Measurements from ENCODE around the gene NR6A1.

Gene NR6A1

DNA sequence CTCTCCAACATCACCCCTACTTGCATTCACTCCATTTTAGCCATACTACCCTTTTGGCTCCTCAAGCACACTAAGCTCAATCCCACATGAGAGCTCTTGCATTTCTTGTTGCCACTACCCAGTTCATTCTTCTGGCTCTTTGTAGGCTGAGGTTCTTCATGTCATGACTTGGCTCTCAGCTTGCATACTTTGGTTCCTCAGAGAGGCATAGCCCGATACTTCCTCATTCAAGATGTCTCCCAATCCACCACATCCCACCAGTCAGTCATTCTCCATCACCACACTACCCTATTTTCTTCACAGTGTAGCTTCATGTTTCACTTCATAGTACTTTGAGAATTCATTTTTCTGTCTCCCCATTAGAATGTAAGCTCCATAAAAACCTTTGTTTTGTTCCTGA is 116.7 kb downstream of the NR6A1 start:
- Histone ChIP-seq H2BK5ac (ENCODE audit: low read length) (no peak overlapping the region), H2AFZ (ENCODE audit: low read length) (no peak overlapping the region), H3K36me3 (replicated peaks in 1 of 2; ENCODE audit: control insufficient read depth in 2 of 2, insufficient read depth in 2 of 2, low read length in 2 of 2) (no peaks in the 10 kb centered on the region), H4K8ac (ENCODE audit: low read depth, low read length) (no peak overlapping the region), H3K14ac (ENCODE audit: low read length) (no peak overlapping the region), H3K4me1 (ENCODE audit: control insufficient read depth in 2 of 2, insufficient read depth in 1 of 2, low read depth in 1 of 2, low read length in 2 of 2) (peaks cover 7 to 8% of the 10 kb centered on the region in 2 donors), H2BK12ac (ENCODE audit: low read length) (no peak overlapping the region), H3K27ac (replicated peaks; ENCODE audit: low read length) (no peak overlapping the region), H2BK120ac (ENCODE audit: low read depth, low read length) (no peak overlapping the region), H3K23ac (ENCODE audit: low read depth, low read length, poor library complexity) (no peak overlapping the region), H3K18ac (ENCODE audit: low read length) (no peak overlapping the region), H3K4me3 (ENCODE audit: low read length in 2 of 2) (no peak overlapping the region), H3K4me2 (ENCODE audit: insufficient read depth, low read length, poor library complexity, severe bottlenecking) (no peak overlapping the region), H4K91ac (ENCODE audit: low read depth, low read length, poor library complexity) (no peak overlapping the region), H2BK15ac (ENCODE audit: low read length) (no peak overlapping the region), H3K9ac (ENCODE audit: low read depth, low read length, poor library complexity) (no peak overlapping the region), H2AK5ac (ENCODE audit: low read depth, low read length) (no peak overlapping the region), H3K79me1 (ENCODE audit: low read depth, low read length) (no peaks in the 10 kb centered on the region), H3K9me3 (replicated peaks in 1 of 2; ENCODE audit: control insufficient read depth in 2 of 2, insufficient read depth in 1 of 2, low read depth in 1 of 2, low read length in 2 of 2) (no peaks in the 10 kb centered on the region), H3K27me3 (ENCODE audit: control insufficient read depth in 3 of 3, insufficient read depth in 3 of 3, low read depth in 1 of 3, low read length in 3 of 3) (no peaks in the 10 kb centered on the region), H3K4ac (ENCODE audit: low read length) (no peak overlapping the region)
- WGBS, 2 donors (ENCODE audit: extremely low coverage in 2 of 2, insufficient read length in 2 of 2, insufficient replicate concordance in 1 of 2): no CpG with 5 or more reads among the region's 1 CpG
- DNase-seq (ENCODE audit: low spot score): no peak

- no peak overlapping the region for H3K14ac ChIP-seq (ENCODE audit: low read length)
- no peaks in the 10 kb centered on the region for H3K36me3 ChIP-seq (replicated peaks in 1 of 2; ENCODE audit: control insufficient read depth in 2 of 2, insufficient read depth in 2 of 2, low read length in 2 of 2)
- H3K79me1 ChIP-seq (ENCODE audit: low read depth, low read length): no peaks in the 10 kb centered on the region
- no peak overlapping the region for H3K9ac ChIP-seq (ENCODE audit: low read depth, low read length, poor library complexity)
- no peak overlapping the region for H2AFZ ChIP-seq (ENCODE audit: low read length)
- no peak for DNase-seq (ENCODE audit: low spot score)
- no peak overlapping the region for H3K27ac ChIP-seq (replicated peaks; ENCODE audit: low read length)
- H3K4me2 ChIP-seq (ENCODE audit: insufficient read depth, low read length, poor library complexity, severe bottlenecking): no peak overlapping the region
- H2BK15ac ChIP-seq (ENCODE audit: low read length): no peak overlapping the region
- H3K18ac ChIP-seq (ENCODE audit: low read length): no peak overlapping the region
- peaks cover 4 to 7% of the 10 kb centered on the region in 2 donors for H3K4me1 ChIP-seq (ENCODE audit: control insufficient read depth in 2 of 2, insufficient read depth in 1 of 2, low read depth in 1 of 2, low read length in 2 of 2)
- H3K4me3 ChIP-seq (ENCODE audit: low read length in 2 of 2): no peak overlapping the region
- no peak overlapping the region for H2BK12ac ChIP-seq (ENCODE audit: low read length)
- no peaks in the 10 kb centered on the region for H3K9me3 ChIP-seq (replicated peaks in 1 of 2; ENCODE audit: control insufficient read depth in 2 of 2, insufficient read depth in 1 of 2, low read depth in 1 of 2, low read length in 2 of 2)
- no peak overlapping the region for H2AK5ac ChIP-seq (ENCODE audit: low read depth, low read length)
- no peaks in the 10 kb centered on the region for H3K27me3 ChIP-seq (ENCODE audit: control insufficient read depth in 3 of 3, insufficient read depth in 3 of 3, low read depth in 1 of 3, low read length in 3 of 3)
- no peak overlapping the region for H2BK120ac ChIP-seq (ENCODE audit: low read depth, low read length)
- H2BK5ac ChIP-seq (ENCODE audit: low read length): no peak overlapping the region
- no CpG with 5 or more reads among the region's 3 CpGs for WGBS, 2 donors (ENCODE audit: extremely low coverage in 2 of 2, insufficient read length in 2 of 2, insufficient replicate concordance in 1 of 2)
- no peak overlapping the region for H3K23ac ChIP-seq (ENCODE audit: low read depth, low read length, poor library complexity)
- no peak overlapping the region for H4K91ac ChIP-seq (ENCODE audit: low read depth, low read length, poor library complexity)
- no peak overlapping the region for H4K8ac ChIP-seq (ENCODE audit: low read depth, low read length)
- H3K4ac ChIP-seq (ENCODE audit: low read length): no peak overlapping the region
Observed at GRCh38 chr9:124652615-124653393, 118.3 kb downstream of the NR6A1 start.

DNA sequence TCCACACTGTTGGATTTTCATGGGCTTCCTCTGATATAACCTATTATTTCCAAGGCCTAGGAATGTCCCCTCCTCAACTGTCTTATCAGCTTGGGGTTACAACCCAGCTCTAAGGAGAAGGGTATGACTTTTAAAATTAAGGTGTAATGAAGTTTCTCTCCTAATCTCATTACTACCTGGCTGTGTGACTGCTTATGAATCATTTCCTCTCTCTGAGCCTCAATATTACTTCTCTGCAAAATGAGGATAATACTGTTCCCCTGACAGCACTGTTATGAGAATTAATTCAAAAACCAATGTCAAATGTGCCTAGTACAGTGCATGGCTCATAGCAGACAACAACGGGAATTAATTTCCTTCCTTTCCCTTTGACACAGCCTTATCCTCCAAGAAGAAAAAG is 118.9 kb downstream of the NR6A1 start:
- H3K9ac ChIP-seq (ENCODE audit: low read depth, low read length, poor library complexity): no peak overlapping the region
- H3K79me1 ChIP-seq (ENCODE audit: low read depth, low read length): no peaks in the 10 kb centered on the region
- H2BK15ac ChIP-seq (ENCODE audit: low read length): no peak overlapping the region
- no peak overlapping the region for H2AK5ac ChIP-seq (ENCODE audit: low read depth, low read length)
- H3K4me3 ChIP-seq (ENCODE audit: low read length in 2 of 2): no peak overlapping the region
- H3K9me3 ChIP-seq (replicated peaks in 1 of 2; ENCODE audit: control insufficient read depth in 2 of 2, insufficient read depth in 1 of 2, low read depth in 1 of 2, low read length in 2 of 2): no peaks in the 10 kb centered on the region
- no peak overlapping the region for H2BK12ac ChIP-seq (ENCODE audit: low read length)
- H2BK120ac ChIP-seq (ENCODE audit: low read depth, low read length): no peak overlapping the region
- H3K4me1 ChIP-seq (ENCODE audit: control insufficient read depth in 2 of 2, insufficient read depth in 1 of 2, low read depth in 1 of 2, low read length in 2 of 2): peaks cover 1 to 3% of the 10 kb centered on the region in 2 donors
- H3K27me3 ChIP-seq (ENCODE audit: control insufficient read depth in 3 of 3, insufficient read depth in 3 of 3, low read depth in 1 of 3, low read length in 3 of 3): no peaks in the 10 kb centered on the region
- H4K91ac ChIP-seq (ENCODE audit: low read depth, low read length, poor library complexity): no peak overlapping the region
- no CpG with 5 or more reads among the region's 1 CpG for WGBS, 2 donors (ENCODE audit: extremely low coverage in 2 of 2, insufficient read length in 2 of 2, insufficient replicate concordance in 1 of 2)
- H3K4ac ChIP-seq (ENCODE audit: low read length): no peak overlapping the region
- no peak overlapping the region for H2AFZ ChIP-seq (ENCODE audit: low read length)
- no peak overlapping the region for H2BK5ac ChIP-seq (ENCODE audit: low read length)
- H3K4me2 ChIP-seq (ENCODE audit: insufficient read depth, low read length, poor library complexity, severe bottlenecking): no peak overlapping the region
- no peak overlapping the region for H3K23ac ChIP-seq (ENCODE audit: low read depth, low read length, poor library complexity)
- no peak overlapping the region for H3K18ac ChIP-seq (ENCODE audit: low read length)
- H3K27ac ChIP-seq (replicated peaks; ENCODE audit: low read length): no peak overlapping the region
- no peaks in the 10 kb centered on the region for H3K36me3 ChIP-seq (replicated peaks in 1 of 2; ENCODE audit: control insufficient read depth in 2 of 2, insufficient read depth in 2 of 2, low read length in 2 of 2)
- no peak for DNase-seq (ENCODE audit: low spot score)
- no peak overlapping the region for H3K14ac ChIP-seq (ENCODE audit: low read length)
- no peak overlapping the region for H4K8ac ChIP-seq (ENCODE audit: low read depth, low read length)

GRCh38 chr9:124645274-124645673 is 125.8 kb downstream of the NR6A1 start:
- Histone ChIP-seq H3K9ac (ENCODE audit: low read depth, low read length, poor library complexity) (no peak overlapping the region), H3K36me3 (replicated peaks in 1 of 2; ENCODE audit: control insufficient read depth in 2 of 2, insufficient read depth in 2 of 2, low read length in 2 of 2) (no peaks in the 10 kb centered on the region), H2BK15ac (ENCODE audit: low read length) (no peak overlapping the region), H3K9me3 (replicated peaks in 1 of 2; ENCODE audit: control insufficient read depth in 2 of 2, insufficient read depth in 1 of 2, low read depth in 1 of 2, low read length in 2 of 2) (peaks cover 0 to 4% of the 10 kb centered on the region in 2 donors), H3K27ac (replicated peaks; ENCODE audit: low read length) (no peak overlapping the region), H3K4me1 (ENCODE audit: control insufficient read depth in 2 of 2, insufficient read depth in 1 of 2, low read depth in 1 of 2, low read length in 2 of 2) (no peaks in the 10 kb centered on the region), H2AK5ac (ENCODE audit: low read depth, low read length) (no peak overlapping the region), H2AFZ (ENCODE audit: low read length) (no peak overlapping the region), H3K23ac (ENCODE audit: low read depth, low read length, poor library complexity) (no peak overlapping the region), H3K27me3 (ENCODE audit: control insufficient read depth in 3 of 3, insufficient read depth in 3 of 3, low read depth in 1 of 3, low read length in 3 of 3) (no peaks in the 10 kb centered on the region), H3K4ac (ENCODE audit: low read length) (no peak overlapping the region), H4K8ac (ENCODE audit: low read depth, low read length) (no peak overlapping the region), H3K4me3 (ENCODE audit: low read length in 2 of 2) (no peak overlapping the region), H2BK120ac (ENCODE audit: low read depth, low read length) (no peak overlapping the region), H3K4me2 (ENCODE audit: insufficient read depth, low read length, poor library complexity, severe bottlenecking) (no peak overlapping the region), H2BK12ac (ENCODE audit: low read length) (no peak overlapping the region), H3K79me1 (ENCODE audit: low read depth, low read length) (peaks cover 2% of the 10 kb centered on the region), H4K91ac (ENCODE audit: low read depth, low read length, poor library complexity) (no peak overlapping the region), H2BK5ac (ENCODE audit: low read length) (no peak overlapping the region), H3K18ac (ENCODE audit: low read length) (no peak overlapping the region), H3K14ac (ENCODE audit: low read length) (no peak overlapping the region)
- DNase-seq (ENCODE audit: low spot score): no peak

All from neuronal stem cell (in vitro differentiated cells).